ENCODE measurements around the gene ST7.
A peak's percentile ranks its signal among the peaks of the same experiment; 100 is the strongest.

ST7 gene

DNA sequence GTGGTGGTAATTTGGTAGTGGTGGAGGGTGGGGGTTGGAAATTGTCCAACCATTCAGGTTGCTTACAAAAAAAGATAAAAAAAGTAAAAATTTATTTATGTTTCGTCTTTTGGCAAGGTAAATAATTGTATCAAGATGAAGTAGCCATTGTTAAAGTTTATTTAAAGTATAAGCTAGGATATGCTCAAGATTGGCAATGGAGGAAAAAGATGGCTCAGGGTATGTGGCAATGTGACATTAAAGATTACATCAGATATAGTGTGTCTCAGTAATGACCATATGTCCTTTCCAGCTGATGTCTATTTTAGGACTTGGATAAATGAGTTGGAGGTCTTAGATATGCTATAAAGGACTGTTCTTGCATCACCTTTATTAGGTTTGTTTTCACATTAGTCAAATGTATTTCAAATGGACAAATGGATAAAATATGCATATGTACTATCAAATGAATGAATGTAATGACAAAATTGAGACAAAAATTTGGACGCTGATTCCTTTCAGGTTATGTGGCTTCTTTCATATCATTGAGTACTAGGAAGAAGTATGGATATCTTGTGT is 60.9 kb downstream of the ST7 start:
- TF ChIP-seq ZNF8 (CRISPR knock-in tag; IDR thresholded peaks at IDR 0.05), result no peak
- TF ChIP-seq, protein P1, sequence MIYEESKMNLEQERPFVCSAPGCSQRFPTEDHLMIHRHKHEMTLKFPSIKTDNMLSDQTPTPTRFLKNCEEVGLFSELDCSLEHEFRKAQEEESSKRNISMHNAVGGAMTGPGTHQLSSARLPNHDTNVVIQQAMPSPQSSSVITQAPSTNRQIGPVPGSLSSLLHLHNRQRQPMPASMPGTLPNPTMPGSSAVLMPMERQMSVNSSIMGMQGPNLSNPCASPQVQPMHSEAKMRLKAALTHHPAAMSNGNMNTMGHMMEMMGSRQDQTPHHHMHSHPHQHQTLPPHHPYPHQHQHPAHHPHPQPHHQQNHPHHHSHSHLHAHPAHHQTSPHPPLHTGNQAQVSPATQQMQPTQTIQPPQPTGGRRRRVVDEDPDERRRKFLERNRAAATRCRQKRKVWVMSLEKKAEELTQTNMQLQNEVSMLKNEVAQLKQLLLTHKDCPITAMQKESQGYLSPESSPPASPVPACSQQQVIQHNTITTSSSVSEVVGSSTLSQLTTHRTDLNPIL (CRISPR knock-in tag; IDR thresholded peaks at IDR 0.05; ENCODE audit: low read depth), result 0 out of 2 replicates have a peak, but pooled peaks have one; percentile 8
- ATAC-seq, result peak; percentile 5; the same call in 2 of the 3 replicates

GRCh38 chr7:117014673-117015133 is 61.4 kb downstream of the ST7 start:
- ATAC-seq, result peak; percentile 90
- TF ChIP-seq, protein P2, sequence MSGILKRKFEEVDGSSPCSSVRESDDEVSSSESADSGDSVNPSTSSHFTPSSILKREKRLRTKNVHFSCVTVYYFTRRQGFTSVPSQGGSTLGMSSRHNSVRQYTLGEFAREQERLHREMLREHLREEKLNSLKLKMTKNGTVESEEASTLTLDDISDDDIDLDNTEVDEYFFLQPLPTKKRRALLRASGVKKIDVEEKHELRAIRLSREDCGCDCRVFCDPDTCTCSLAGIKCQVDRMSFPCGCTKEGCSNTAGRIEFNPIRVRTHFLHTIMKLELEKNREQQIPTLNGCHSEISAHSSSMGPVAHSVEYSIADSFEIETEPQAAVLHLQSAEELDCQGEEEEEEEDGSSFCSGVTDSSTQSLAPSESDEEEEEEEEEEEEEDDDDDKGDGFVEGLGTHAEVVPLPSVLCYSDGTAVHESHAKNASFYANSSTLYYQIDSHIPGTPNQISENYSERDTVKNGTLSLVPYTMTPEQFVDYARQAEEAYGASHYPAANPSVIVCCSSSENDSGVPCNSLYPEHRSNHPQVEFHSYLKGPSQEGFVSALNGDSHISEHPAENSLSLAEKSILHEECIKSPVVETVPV (CRISPR knock-in tag; IDR thresholded peaks at IDR 0.05), result no peak
- TF ChIP-seq BACH2 (CRISPR knock-in tag; IDR thresholded peaks at IDR 0.05; ENCODE audit: borderline replicate concordance) (no peak), SNAI2 (CRISPR knock-in tag; IDR thresholded peaks at IDR 0.05) (no peak), OSR1 (CRISPR knock-in tag; IDR thresholded peaks at IDR 0.05) (no peak), ZNF70 (CRISPR knock-in tag; IDR thresholded peaks at IDR 0.05) (no peak), GLIS3 (CRISPR knock-in tag; IDR thresholded peaks at IDR 0.05) (no peak), CSDC2 (CRISPR knock-in tag; IDR thresholded peaks at IDR 0.05) (no peak), ZNF8 (CRISPR knock-in tag; IDR thresholded peaks at IDR 0.05) (no peak), ZFP30 (CRISPR knock-in tag; IDR thresholded peaks at IDR 0.05) (no peak; the same call in 1 of the 2 replicates), POU6F1 (CRISPR knock-in tag; IDR thresholded peaks at IDR 0.05; ENCODE audit: borderline replicate concordance, low read depth) (no peak), ESRRG (CRISPR knock-in tag; IDR thresholded peaks at IDR 0.05) (no peak), RARB (CRISPR knock-in tag; IDR thresholded peaks at IDR 0.05) (no peak), ISL1 (CRISPR knock-in tag; IDR thresholded peaks at IDR 0.05) (no peak), ZNF565 (CRISPR knock-in tag; conservative IDR thresholded peaks at IDR 0.05; ENCODE audit: low read depth) (no peak), TCF4 (CRISPR knock-in tag; IDR thresholded peaks at IDR 0.05; ENCODE audit: borderline replicate concordance) (no peak; the same call in 1 of the 2 replicates)
- TF ChIP-seq, protein P1 (CRISPR knock-in tag; IDR thresholded peaks at IDR 0.05; ENCODE audit: low read depth), result no peak

- ATAC-seq, result no peak
- no peak for TF ChIP-seq OSR1 (CRISPR knock-in tag; IDR thresholded peaks at IDR 0.05)
- no peak for TF ChIP-seq ARNTL (CRISPR knock-in tag; IDR thresholded peaks at IDR 0.05; ENCODE audit: borderline replicate concordance, low read depth)
- TF ChIP-seq POU6F1 (CRISPR knock-in tag; IDR thresholded peaks at IDR 0.05; ENCODE audit: borderline replicate concordance, low read depth), result no peak
- no peak for TF ChIP-seq PATZ1 (CRISPR knock-in tag; IDR thresholded peaks at IDR 0.05; ENCODE audit: borderline replicate concordance)
- TF ChIP-seq ZFP30 (CRISPR knock-in tag; IDR thresholded peaks at IDR 0.05), result no peak
- TF ChIP-seq ESRRG (CRISPR knock-in tag; IDR thresholded peaks at IDR 0.05), result no peak
- TF ChIP-seq SNAI2 (CRISPR knock-in tag; IDR thresholded peaks at IDR 0.05), result no peak
- TF ChIP-seq, protein P2 (CRISPR knock-in tag; IDR thresholded peaks at IDR 0.05), result no peak
- TF ChIP-seq PPARA (CRISPR knock-in tag; IDR thresholded peaks at IDR 0.05; ENCODE audit: borderline replicate concordance), result no peak
- TF ChIP-seq GLIS3 (CRISPR knock-in tag; IDR thresholded peaks at IDR 0.05), result no peak
- no peak for TF ChIP-seq BACH2 (CRISPR knock-in tag; IDR thresholded peaks at IDR 0.05; ENCODE audit: borderline replicate concordance)
- no peak for TF ChIP-seq ZFP3 (CRISPR knock-in tag; IDR thresholded peaks at IDR 0.05)
- no peak for TF ChIP-seq RARB (CRISPR knock-in tag; IDR thresholded peaks at IDR 0.05)
- no peak for TF ChIP-seq TOX (CRISPR knock-in tag; IDR thresholded peaks at IDR 0.05; ENCODE audit: borderline replicate concordance)
- TF ChIP-seq, protein P1 (CRISPR knock-in tag; IDR thresholded peaks at IDR 0.05; ENCODE audit: low read depth), result no peak
- TF ChIP-seq ZC3H10 (CRISPR knock-in tag; IDR thresholded peaks at IDR 0.05), result no peak
- no peak for TF ChIP-seq ISL1 (CRISPR knock-in tag; IDR thresholded peaks at IDR 0.05)
- TF ChIP-seq TCF4 (CRISPR knock-in tag; IDR thresholded peaks at IDR 0.05; ENCODE audit: borderline replicate concordance), result no peak
Observed at GRCh38 chr7:117015258-117016184, 62.2 kb downstream of the ST7 start.

Data from SK-N-SH treated with all-trans-retinoic acid at 6 μM for 48 hours (cell line).